ENCODE results near the gene ZBTB9. TPM values are rescaled to one million over a fixed set of nuclear protein-coding genes. Genes with fewer than 3 reads are reported as not detected.
"Not testable (repeated sequence)": the region's sequence is repeated elsewhere in the genome, so short reads cannot be mapped to it uniquely, and the experiment has no call there.

The ZBTB9 gene
- total RNA-seq, 4 donors from 2014 or later: 4.1 to 5.9 (median 4.6) TPM

DNA sequence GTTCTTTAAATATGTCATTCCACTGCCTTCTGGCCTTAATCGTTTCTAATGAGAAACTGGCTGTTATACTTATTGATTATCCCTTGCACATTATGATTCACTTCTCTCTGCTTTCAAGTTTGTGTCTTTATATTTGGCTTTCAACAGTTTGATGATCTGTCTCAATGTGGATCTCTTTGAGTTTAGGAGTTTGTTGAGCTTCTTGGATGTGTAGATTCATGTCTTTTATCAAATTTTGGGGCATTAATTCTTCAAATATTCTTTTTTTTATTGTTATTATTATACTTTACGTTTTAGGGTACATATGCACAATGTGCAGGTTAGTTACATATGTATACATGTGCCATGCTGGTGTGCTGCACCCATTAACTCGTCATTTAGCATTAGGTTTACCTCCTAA lies 29.3 kb downstream of the ZBTB9 start:
- H3K27ac ChIP-seq: no peak overlapping the region
- no peaks in the 10 kb centered on the region for H3K9me3 ChIP-seq
- TF ChIP-seq, protein P1, sequence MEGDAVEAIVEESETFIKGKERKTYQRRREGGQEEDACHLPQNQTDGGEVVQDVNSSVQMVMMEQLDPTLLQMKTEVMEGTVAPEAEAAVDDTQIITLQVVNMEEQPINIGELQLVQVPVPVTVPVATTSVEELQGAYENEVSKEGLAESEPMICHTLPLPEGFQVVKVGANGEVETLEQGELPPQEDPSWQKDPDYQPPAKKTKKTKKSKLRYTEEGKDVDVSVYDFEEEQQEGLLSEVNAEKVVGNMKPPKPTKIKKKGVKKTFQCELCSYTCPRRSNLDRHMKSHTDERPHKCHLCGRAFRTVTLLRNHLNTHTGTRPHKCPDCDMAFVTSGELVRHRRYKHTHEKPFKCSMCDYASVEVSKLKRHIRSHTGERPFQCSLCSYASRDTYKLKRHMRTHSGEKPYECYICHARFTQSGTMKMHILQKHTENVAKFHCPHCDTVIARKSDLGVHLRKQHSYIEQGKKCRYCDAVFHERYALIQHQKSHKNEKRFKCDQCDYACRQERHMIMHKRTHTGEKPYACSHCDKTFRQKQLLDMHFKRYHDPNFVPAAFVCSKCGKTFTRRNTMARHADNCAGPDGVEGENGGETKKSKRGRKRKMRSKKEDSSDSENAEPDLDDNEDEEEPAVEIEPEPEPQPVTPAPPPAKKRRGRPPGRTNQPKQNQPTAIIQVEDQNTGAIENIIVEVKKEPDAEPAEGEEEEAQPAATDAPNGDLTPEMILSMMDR (IDR thresholded peaks at IDR 0.05): no peak
- TF ChIP-seq POLR2A (IDR thresholded peaks at IDR 0.05): no peak
- no peak for DNase-seq
- 66 to 72% methylated on average over 3 of the region's 3 CpGs for whole genome bisulfite sequencing, 2 donors
- H3K4me1 ChIP-seq: no peaks in the 10 kb centered on the region
- intact Hi-C loops (cut with DNase I): no loop called here
- H3K4me3 ChIP-seq (replicated peaks in 1 of 3): no peak overlapping the region
- no peaks in the 10 kb centered on the region for H3K27me3 ChIP-seq
- no peaks in the 10 kb centered on the region for H3K36me3 ChIP-seq

DNA sequence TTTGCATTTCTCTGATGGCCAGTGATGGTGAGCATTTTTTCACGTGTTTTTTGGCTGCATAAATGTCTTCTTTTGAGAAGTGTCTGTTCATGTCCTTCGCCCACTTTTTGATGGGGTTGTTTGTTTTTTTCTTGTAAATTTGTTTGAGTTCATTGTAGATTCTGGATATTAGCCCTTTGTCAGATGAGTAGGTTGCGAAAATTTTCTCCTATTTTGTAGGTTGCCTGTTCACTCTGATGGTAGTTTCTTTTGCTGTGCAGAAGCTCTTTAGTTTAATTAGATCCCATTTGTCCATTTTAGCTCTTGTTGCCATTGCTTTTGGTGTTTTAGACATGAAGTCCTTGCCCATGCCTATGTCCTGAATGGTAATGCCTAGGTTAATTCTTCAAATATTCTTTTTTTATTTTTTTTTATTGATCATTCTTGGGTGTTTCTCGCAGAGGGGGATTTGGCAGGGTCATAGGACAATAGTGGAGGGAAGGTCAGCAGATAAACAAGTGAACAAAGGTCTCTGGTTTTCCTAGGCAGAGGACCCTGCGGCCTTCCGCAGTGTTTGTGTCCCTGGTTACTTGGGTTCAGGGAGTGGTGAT lies 30.4 kb downstream of the ZBTB9 start:
- H3K4me1 ChIP-seq; intact Hi-C loops (cut with DNase I); H3K36me3 ChIP-seq; DNase-seq; H3K9me3 ChIP-seq; H3K27ac ChIP-seq; H3K4me3 ChIP-seq (replicated peaks in 1 of 3); H3K27me3 ChIP-seq: not testable (repeated sequence)
- WGBS, 2 donors: 48 to 78% methylated on average over 4 of the region's 6 CpGs

DNA sequence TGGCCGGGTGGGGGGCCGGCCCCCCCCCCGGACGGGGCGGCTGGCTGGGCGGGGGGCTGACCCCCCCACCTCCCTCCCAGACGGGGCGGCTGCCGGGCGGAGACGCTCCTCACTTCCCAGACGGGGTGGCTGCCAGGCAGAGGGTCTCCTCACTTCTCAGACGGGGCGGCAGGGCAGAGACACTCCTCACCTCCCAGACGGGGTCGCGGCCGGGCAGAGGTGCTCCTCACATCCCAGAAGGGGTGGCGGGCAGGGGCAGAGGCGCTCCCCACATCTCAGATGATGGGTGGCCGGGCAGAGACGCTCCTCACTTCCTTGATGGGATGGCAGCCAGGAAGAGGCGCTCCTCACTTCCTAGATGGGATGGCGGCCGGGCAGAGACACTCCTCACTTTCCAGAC lies 31.3 kb downstream of the ZBTB9 start:
- DNase-seq; H3K4me1 ChIP-seq; H3K27ac ChIP-seq; intact Hi-C loops (cut with DNase I); H3K27me3 ChIP-seq; H3K9me3 ChIP-seq; H3K36me3 ChIP-seq; H3K4me3 ChIP-seq (replicated peaks in 1 of 3): not testable (repeated sequence)
- 89% methylated on average over 19 of the region's 25 CpGs; no CpG with 5 or more reads in 1 of the 2 donors for WGBS, 2 donors

DNA sequence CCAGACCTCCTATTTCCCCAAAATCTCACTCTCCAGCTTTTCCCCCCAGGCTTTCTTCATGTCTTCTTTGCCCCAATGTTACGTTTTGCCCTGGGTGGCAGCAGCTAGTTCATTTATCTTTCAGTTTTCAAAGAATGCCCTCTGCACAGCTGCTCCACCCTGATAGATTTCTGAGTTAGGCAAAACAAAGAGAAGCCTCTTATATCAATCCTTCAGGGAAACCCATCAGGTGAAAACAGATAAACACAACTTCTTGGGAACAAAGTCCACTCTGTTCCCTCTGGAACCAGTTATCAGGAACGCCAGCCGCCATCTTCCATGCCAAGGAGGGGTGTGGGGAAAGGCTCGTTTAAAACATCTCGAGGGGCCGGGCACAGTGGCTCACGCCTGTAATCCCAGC lies 34.0 kb downstream of the ZBTB9 start:
- Histone ChIP-seq H3K4me1 (no peaks in the 10 kb centered on the region), H3K36me3 (no peaks in the 10 kb centered on the region), H3K9me3 (no peaks in the 10 kb centered on the region), H3K27ac (no peak overlapping the region), H3K4me3 (replicated peaks in 1 of 3) (no peak overlapping the region), H3K27me3 (no peaks in the 10 kb centered on the region)
- intact Hi-C loops (cut with DNase I): no loop called here
- 84 to 87% methylated on average over 7 of the region's 7 CpGs for WGBS, 2 donors
- no peak for DNase-seq
- TF ChIP-seq POLR2A (IDR thresholded peaks at IDR 0.05): no peak
- TF ChIP-seq, protein P1 (IDR thresholded peaks at IDR 0.05): no peak

DNA sequence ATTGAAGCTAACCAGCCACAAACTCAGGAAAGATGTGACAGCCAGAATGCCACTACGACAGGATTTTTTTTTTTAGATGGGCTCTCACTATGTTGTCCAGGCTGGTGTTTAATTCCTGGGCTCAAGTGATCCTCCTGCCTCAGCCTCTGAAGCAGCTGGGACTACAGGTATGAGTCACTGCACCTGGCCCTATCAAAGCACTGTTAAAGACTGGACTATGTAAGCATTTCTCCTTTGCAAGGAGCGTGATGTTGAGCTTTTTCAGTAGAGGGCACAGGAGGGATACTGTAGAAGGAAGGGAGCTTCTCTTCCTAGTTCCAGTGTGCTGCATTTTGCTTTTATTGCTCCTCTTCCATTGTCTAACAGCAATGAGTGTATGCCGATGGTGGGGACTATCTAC lies 35.8 kb downstream of the ZBTB9 start:
- Histone ChIP-seq H3K9me3 (no peaks in the 10 kb centered on the region), H3K36me3 (no peaks in the 10 kb centered on the region), H3K27ac (no peak overlapping the region), H3K4me1 (no peaks in the 10 kb centered on the region), H3K4me3 (replicated peaks in 1 of 3) (no peak overlapping the region), H3K27me3 (no peaks in the 10 kb centered on the region)
- DNase-seq: no peak
- TF ChIP-seq, protein P1 (IDR thresholded peaks at IDR 0.05): no peak
- TF ChIP-seq POLR2A (IDR thresholded peaks at IDR 0.05): no peak
- 60 to 68% methylated on average over 3 of the region's 3 CpGs for WGBS, 2 donors
- intact Hi-C loops (cut with DNase I): no loop called here

DNA sequence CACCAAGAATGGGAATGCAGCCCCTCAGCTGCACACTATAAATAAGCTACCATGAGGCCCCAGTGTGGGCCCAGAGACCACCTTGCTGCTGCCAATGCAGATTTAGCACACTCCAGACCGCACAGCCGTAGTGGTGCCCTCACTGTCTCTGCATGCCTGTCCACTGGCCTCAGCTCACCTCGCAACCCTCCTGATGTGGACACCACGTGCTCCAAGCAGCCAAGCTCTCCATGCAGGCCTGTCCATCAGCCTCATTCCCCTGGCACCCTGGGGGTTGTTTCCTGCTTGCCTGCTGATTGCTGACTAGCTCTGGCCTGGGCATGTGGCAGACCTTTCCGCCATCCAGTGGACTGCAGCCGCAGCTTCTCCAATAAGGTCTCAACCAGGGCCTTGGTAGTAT lies 36.2 kb downstream of the ZBTB9 start:
- WGBS, 2 donors: 85 to 94% methylated on average over 5 to 6 of the region's 6 CpGs
- intact Hi-C loops (cut with DNase I): no loop called here
- Histone ChIP-seq H3K4me1 (no peaks in the 10 kb centered on the region), H3K27me3 (no peaks in the 10 kb centered on the region), H3K9me3 (no peaks in the 10 kb centered on the region), H3K36me3 (no peaks in the 10 kb centered on the region), H3K4me3 (replicated peaks in 1 of 3) (no peak overlapping the region), H3K27ac (no peak overlapping the region)
- no peak for TF ChIP-seq POLR2A (IDR thresholded peaks at IDR 0.05)
- TF ChIP-seq, protein P1 (IDR thresholded peaks at IDR 0.05): no peak
- no peak for DNase-seq

All from thyroid gland (tissue), 4 donors.